HUES64 (cell line): ENCODE results near the gene EPS8L3.
"Not testable (repeated sequence)": the region's sequence is repeated elsewhere in the genome, so short reads cannot be mapped to it uniquely, and the experiment has no call there.

Source experiments
- H3K27ac ChIP-seq: 2 replicates; pipeline ENCODE4 v1.7.0; 2013; ENCODE audit warnings: low read depth, low read length, inconsistent platforms
- H3K27me3 ChIP-seq: 2 replicates; pipeline ENCODE4 v1.6.1; 2013; ENCODE audit warnings: mild to moderate bottlenecking, low read length; ENCODE audit not compliant: insufficient read depth
- H3K36me3 ChIP-seq: 2 replicates; pipeline ENCODE4 v1.6.1; 2013; ENCODE audit warnings: mild to moderate bottlenecking, low read length; ENCODE audit not compliant: insufficient read depth
- H3K4me1 ChIP-seq: 2 replicates; pipeline ENCODE4 v1.6.1; 2013; ENCODE audit warnings: mild to moderate bottlenecking, low read length, moderate library complexity; ENCODE audit not compliant: insufficient read depth
- H3K4me3 ChIP-seq: 2 replicates; pipeline ENCODE4 v1.5.1; 2013; ENCODE audit warnings: mild to moderate bottlenecking, low read length, moderate library complexity
- H3K9ac ChIP-seq: 2 replicates; pipeline ENCODE4 v1.6.1; 2013; ENCODE audit warnings: mild to moderate bottlenecking, low read depth, low read length
- H3K9me3 ChIP-seq: 2 replicates; pipeline ENCODE4 v1.6.1; 2013; ENCODE audit warnings: low read depth, low read length; ENCODE audit not compliant: insufficient read depth
- WGBS: fragments of 150-250, 120-280 bp; methylation state at CpG from one replicate; pipeline ENCODE4 v1.1.7; 2013; ENCODE audit warnings: missing lambda C conversion rate; 5-methylcytosine and 5-hydroxymethylcytosine counted together

Gene EPS8L3

GRCh38 chr1:109721971-109722370, 41.8 kb downstream of the EPS8L3 start:
- WGBS: 95% methylated on average over 1 of the region's 1 CpG
- H3K9ac ChIP-seq: no peak overlapping the region
- no peaks in the 10 kb centered on the region for H3K27me3 ChIP-seq

GRCh38 chr1:109721042-109721441, 42.7 kb downstream of the EPS8L3 start:
- no peaks in the 10 kb centered on the region for H3K4me1 ChIP-seq
- no peaks in the 10 kb centered on the region for H3K9me3 ChIP-seq
- H3K27me3 ChIP-seq: no peaks in the 10 kb centered on the region
- H3K9ac ChIP-seq: no peak overlapping the region
- H3K36me3 ChIP-seq: no peaks in the 10 kb centered on the region
- H3K27ac ChIP-seq: no peak overlapping the region
- WGBS: 84% methylated on average over 4 of the region's 5 CpGs
- no peak overlapping the region for H3K4me3 ChIP-seq

More at GRCh38 chr1:109721971-109722370, 41.8 kb downstream of the EPS8L3 start:
- H3K9me3 ChIP-seq: 0 out of 2 replicates have a peak, but pooled peaks cover 8% of the 10 kb centered on the region
- no peak overlapping the region for H3K4me3 ChIP-seq
- H3K27ac ChIP-seq: no peak overlapping the region
- no peaks in the 10 kb centered on the region for H3K36me3 ChIP-seq
- no peaks in the 10 kb centered on the region for H3K4me1 ChIP-seq

GRCh38 chr1:109719337-109719837, 44.3 kb downstream of the EPS8L3 start:
- Histone ChIP-seq H3K9me3 (no peaks in the 10 kb centered on the region), H3K27ac (no peak overlapping the region), H3K4me3 (no peak overlapping the region), H3K9ac (no peak overlapping the region), H3K36me3 (no peaks in the 10 kb centered on the region), H3K27me3 (no peaks in the 10 kb centered on the region), H3K4me1 (no peaks in the 10 kb centered on the region)
- WGBS: 91% methylated on average over 5 of the region's 5 CpGs

GRCh38 chr1:109718495-109718894, 45.2 kb downstream of the EPS8L3 start:
- Histone ChIP-seq H3K9me3 (no peaks in the 10 kb centered on the region), H3K27me3 (peaks cover 3% of the 10 kb centered on the region; the same call in 1 of the 2 replicates), H3K4me3 (no peak overlapping the region), H3K4me1 (no peaks in the 10 kb centered on the region), H3K36me3 (no peaks in the 10 kb centered on the region), H3K9ac (no peak overlapping the region), H3K27ac (no peak overlapping the region)
- WGBS: 93% methylated on average over 2 of the region's 2 CpGs

- Histone ChIP-seq H3K27ac (no peak overlapping the region), H3K9ac (no peak overlapping the region), H3K36me3 (no peaks in the 10 kb centered on the region), H3K27me3 (peaks cover 3% of the 10 kb centered on the region), H3K4me3 (no peak overlapping the region), H3K4me1 (no peaks in the 10 kb centered on the region), H3K9me3 (no peaks in the 10 kb centered on the region)
- 89% methylated on average over 5 of the region's 5 CpGs for WGBS
Observed at GRCh38 chr1:109717729-109718128, 46.0 kb downstream of the EPS8L3 start.

- Histone ChIP-seq H3K27ac (no peak overlapping the region), H3K4me3 (no peak overlapping the region), H3K9ac (no peak overlapping the region), H3K9me3 (no peaks in the 10 kb centered on the region), H3K4me1 (no peaks in the 10 kb centered on the region), H3K36me3 (no peaks in the 10 kb centered on the region), H3K27me3 (peaks cover 3% of the 10 kb centered on the region)
- 90% methylated on average over 3 of the region's 3 CpGs for WGBS
Observed at GRCh38 chr1:109716570-109717090, 47.1 kb downstream of the EPS8L3 start.

- no peak overlapping the region for H3K9ac ChIP-seq
- H3K27ac ChIP-seq: no peak overlapping the region
- H3K9me3 ChIP-seq: no peaks in the 10 kb centered on the region
- H3K27me3 ChIP-seq: peaks cover 3% of the 10 kb centered on the region
- no peaks in the 10 kb centered on the region for H3K4me1 ChIP-seq
- no peaks in the 10 kb centered on the region for H3K36me3 ChIP-seq
- 93% methylated on average over 3 of the region's 3 CpGs for WGBS
- H3K4me3 ChIP-seq: no peak overlapping the region
Observed at GRCh38 chr1:109716121-109716520, 47.6 kb downstream of the EPS8L3 start.

- Histone ChIP-seq H3K36me3 (no peaks in the 10 kb centered on the region), H3K27ac (no peak overlapping the region), H3K27me3 (peaks cover 3% of the 10 kb centered on the region), H3K4me1 (no peaks in the 10 kb centered on the region), H3K4me3 (no peak overlapping the region), H3K9me3 (no peaks in the 10 kb centered on the region), H3K9ac (no peak overlapping the region)
- 92% methylated on average over 12 of the region's 12 CpGs for WGBS
Observed at GRCh38 chr1:109714661-109715372, 48.9 kb downstream of the EPS8L3 start.

GRCh38 chr1:109713636-109714035, 50.1 kb downstream of the EPS8L3 start:
- Histone ChIP-seq H3K4me1 (no peaks in the 10 kb centered on the region), H3K36me3 (no peaks in the 10 kb centered on the region), H3K27ac (no peak overlapping the region), H3K27me3 (peaks cover 3% of the 10 kb centered on the region), H3K4me3 (no peak overlapping the region), H3K9me3 (0 out of 2 replicates have a peak, but pooled peaks cover 4% of the 10 kb centered on the region), H3K9ac (no peak overlapping the region)
- WGBS: 92% methylated on average over 5 of the region's 5 CpGs

GRCh38 chr1:109712321-109712864, 51.3 kb downstream of the EPS8L3 start:
- Histone ChIP-seq H3K27ac (no peak overlapping the region), H3K9me3 (peaks cover 9% of the 10 kb centered on the region; the same call in 1 of the 2 replicates), H3K4me1 (no peaks in the 10 kb centered on the region), H3K9ac (no peak overlapping the region), H3K4me3 (no peak overlapping the region), H3K36me3 (no peaks in the 10 kb centered on the region), H3K27me3 (peaks cover 3% of the 10 kb centered on the region)
- WGBS: 96% methylated on average over 22 of the region's 22 CpGs

- not testable (repeated sequence) for H3K27ac ChIP-seq, H3K9ac ChIP-seq
- 92% methylated on average over 32 of the region's 33 CpGs for whole genome bisulfite sequencing
Observed at GRCh38 chr1:109711593-109712320, 52.0 kb downstream of the EPS8L3 start, which contains the start of gene GSTM5. Gene GSTM5, plus strand, starts transcription at chr1:109712251. Its CDS starts 62 bp downstream, at chr1:109712313.

More at GRCh38 chr1:109711593-109712320, 52.0 kb downstream of the EPS8L3 start, which contains the start of gene GSTM5:
- not testable (repeated sequence) for H3K36me3 ChIP-seq, H3K4me3 ChIP-seq, H3K9me3 ChIP-seq, H3K4me1 ChIP-seq, H3K27me3 ChIP-seq
